HEK293T (cell line): ENCODE measurements around the gene SLC38A3.

ENCODE experiments used
- ARNT ChIP-seq: fragments of 450-650 bp; IDR thresholded peaks from 2 replicates; pipeline ENCODE4 v1.6.1; 2017; ENCODE audit warnings: mild to moderate bottlenecking
- BHLHE40 ChIP-seq: fragments of 450-650 bp; IDR thresholded peaks from 2 replicates; pipeline ENCODE4 v1.6.1; 2016; ENCODE audit warnings: mild to moderate bottlenecking, moderate library complexity, borderline replicate concordance
- CTBP1 ChIP-seq: fragments of 450-650 bp; IDR thresholded peaks from 2 replicates; pipeline ENCODE4 v1.6.1; 2016; ENCODE audit warnings: borderline replicate concordance
- ELF4 ChIP-seq: fragments of 450-650 bp; IDR thresholded peaks from 2 replicates; pipeline ENCODE4 v1.6.1; 2017; ENCODE audit warnings: antibody characterized with exemption
- FOXA1 ChIP-seq: fragments of 450-650 bp; IDR thresholded peaks from 2 replicates; pipeline ENCODE4 v1.6.1; 2016; ENCODE audit warnings: mild to moderate bottlenecking
- FOXK2 ChIP-seq: fragments of 450-650 bp; IDR thresholded peaks from 2 replicates; pipeline ENCODE4 v1.6.1; 2016; ENCODE audit warnings: mild to moderate bottlenecking
- FOXM1 ChIP-seq: fragments of 450-650 bp; IDR thresholded peaks from 2 replicates; pipeline ENCODE4 v1.6.1; 2017; ENCODE audit warnings: mild to moderate bottlenecking, borderline replicate concordance
- LEF1 ChIP-seq: fragments of 450-650 bp; IDR thresholded peaks from 2 replicates; pipeline ENCODE4 v1.6.1; 2017; ENCODE audit warnings: mild to moderate bottlenecking, borderline replicate concordance
- SP1 ChIP-seq: fragments of 450-650 bp; IDR thresholded peaks from 2 replicates; pipeline ENCODE4 v1.6.1; 2017
- SUZ12 ChIP-seq: fragments of 450-650 bp; IDR thresholded peaks from 2 replicates; pipeline ENCODE4 v1.6.1; 2016; ENCODE audit warnings: mild to moderate bottlenecking
- TARDBP ChIP-seq: fragments of 450-650 bp; IDR thresholded peaks from 2 replicates; pipeline ENCODE4 v1.6.1; 2016
- ZNF384 ChIP-seq: fragments of 450-650 bp; IDR thresholded peaks from 2 replicates; pipeline ENCODE4 v1.6.1; 2016
- TF ChIP-seq, protein P1 (sequence below): fragments of 450-650 bp; IDR thresholded peaks from 2 replicates; pipeline ENCODE4 v1.6.1; 2016

DNA sequence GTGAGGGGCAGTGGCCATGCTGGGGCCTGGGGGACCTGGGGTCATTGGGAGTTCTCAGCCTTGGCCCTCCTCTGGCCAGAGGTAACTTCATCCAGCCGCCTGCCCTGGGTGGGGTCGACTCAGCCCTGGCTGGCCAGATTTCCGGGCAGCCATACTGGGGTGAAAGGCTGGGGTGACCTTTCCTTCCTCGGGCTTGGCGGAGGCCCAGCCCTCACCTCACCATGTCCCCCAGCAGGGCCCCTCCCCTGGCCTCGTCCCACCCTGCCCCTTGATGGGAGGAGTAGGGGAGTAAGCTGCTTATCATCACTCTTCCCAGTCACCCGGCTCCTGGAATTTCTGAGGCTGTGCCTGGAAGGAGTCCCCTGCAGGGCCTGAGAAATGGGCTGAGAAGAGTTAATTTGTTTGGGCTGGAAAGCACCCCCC is 44.5 kb upstream of the SLC38A3 start:
- no peak for TF ChIP-seq ZNF384
- TF ChIP-seq SP1 = no peak
- no peak for TF ChIP-seq FOXK2
- no peak for TF ChIP-seq FOXA1
- no peak for TF ChIP-seq TARDBP
- no peak for TF ChIP-seq ELF4
- no peak for TF ChIP-seq LEF1
- TF ChIP-seq, protein P1, sequence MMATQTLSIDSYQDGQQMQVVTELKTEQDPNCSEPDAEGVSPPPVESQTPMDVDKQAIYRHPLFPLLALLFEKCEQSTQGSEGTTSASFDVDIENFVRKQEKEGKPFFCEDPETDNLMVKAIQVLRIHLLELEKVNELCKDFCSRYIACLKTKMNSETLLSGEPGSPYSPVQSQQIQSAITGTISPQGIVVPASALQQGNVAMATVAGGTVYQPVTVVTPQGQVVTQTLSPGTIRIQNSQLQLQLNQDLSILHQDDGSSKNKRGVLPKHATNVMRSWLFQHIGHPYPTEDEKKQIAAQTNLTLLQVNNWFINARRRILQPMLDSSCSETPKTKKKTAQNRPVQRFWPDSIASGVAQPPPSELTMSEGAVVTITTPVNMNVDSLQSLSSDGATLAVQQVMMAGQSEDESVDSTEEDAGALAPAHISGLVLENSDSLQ = no peak
- no peak for TF ChIP-seq CTBP1
- TF ChIP-seq FOXM1 = no peak
- no peak for TF ChIP-seq ARNT
- TF ChIP-seq BHLHE40 = no peak
- no peak for TF ChIP-seq SUZ12
